Neural cell (in vitro differentiated cells): Measurements from ENCODE around the gene TPBGL.

Source experiments
- CTCF ChIP-seq: fragments of 450-650 bp; IDR thresholded peaks from 2 replicates; pipeline ENCODE4 v1.5.1; 2014; ENCODE audit warnings: antibody characterized with exemption, mild to moderate bottlenecking, moderate library complexity; ENCODE audit not compliant: poor library complexity, severe bottlenecking
- EP300 ChIP-seq: fragments of 450-650 bp; conservative IDR thresholded peaks from 2 replicates; pipeline ENCODE4 v1.6.1; 2014; ENCODE audit warnings: antibody characterized with exemption, mild to moderate bottlenecking, moderate library complexity; ENCODE audit not compliant: poor library complexity, severe bottlenecking

- TF ChIP-seq CTCF (peak; percentile 29), EP300 (no peak)
Measured at GRCh38 chr11:75204685-75205563, 35.6 kb upstream of the TPBGL start.
